Activated CD4-positive, alpha-beta T cell treated with anti-CD3 and anti-CD28 coated beads, Interleukin-2, Interleukin-6, amounts not matched to agents 100 ng/mL and 50 ng/mL, durations not matched to agents 16 hours and 8 hours (primary cell): ENCODE measurements around the gene BSND.

Experiments
- DNase-seq: peaks from one replicate; pipeline ENCODE4 v3.0.0-alpha.2; 2020

The BSND gene

GRCh38 chr1:54994355-54994990 lies 4.3 kb upstream of the BSND start:
- no peak for DNase-seq

- DNase-seq, result no peak
Observed at GRCh38 chr1:54995013-54995760, 3.5 kb upstream of the BSND start.

DNA sequence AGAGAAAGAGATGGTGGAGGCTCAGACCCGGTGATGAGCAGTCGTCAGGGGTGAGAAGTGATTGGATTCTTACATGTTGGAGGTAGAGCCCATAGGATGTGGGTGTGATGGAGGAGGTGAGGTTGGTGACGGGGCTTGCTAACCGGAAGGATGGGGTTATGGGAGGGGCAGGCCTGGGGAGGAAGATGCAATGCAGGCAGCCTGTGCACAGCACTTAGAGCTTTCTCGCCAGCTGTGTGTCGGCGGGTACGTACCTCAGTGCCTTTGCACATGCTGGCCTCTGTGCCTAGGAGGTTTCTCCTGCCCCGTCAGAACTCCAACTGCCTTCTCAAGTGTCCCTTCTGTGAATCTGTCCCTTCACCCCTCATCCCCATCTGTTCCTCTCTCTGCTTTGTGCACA lies 2.9 kb upstream of the BSND start:
- peak; percentile 71 for DNase-seq

- peak; percentile 92 for DNase-seq
Observed at GRCh38 chr1:54996359-54996868, 2.3 kb upstream of the BSND start.

- DNase-seq, result no peak
Observed at GRCh38 chr1:54996869-54997710, 1.6 kb upstream of the BSND start.

- no peak for DNase-seq
Observed at GRCh38 chr1:54997711-54997986, 1.1 kb upstream of the BSND start.

DNA sequence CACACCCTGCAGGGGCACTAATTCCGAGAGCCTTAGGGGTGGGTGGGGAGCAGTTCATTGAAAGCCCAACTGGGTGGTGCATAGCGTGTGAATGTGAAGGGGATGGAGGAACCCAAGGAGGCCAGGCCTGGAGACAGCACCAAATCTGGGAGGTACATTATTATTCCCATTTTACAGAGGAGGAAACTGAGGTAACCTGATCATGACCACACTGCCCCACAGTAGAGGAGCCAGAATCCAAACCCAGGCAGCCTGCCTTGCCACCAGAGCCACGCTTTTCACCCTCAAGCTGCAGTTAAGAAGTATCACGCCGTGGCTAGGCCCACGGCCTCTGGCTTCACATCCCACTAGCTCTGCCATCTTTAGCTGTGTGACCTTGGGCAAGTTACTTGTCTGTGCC lies 633 bp upstream of the BSND start:
- no peak for DNase-seq

DNA sequence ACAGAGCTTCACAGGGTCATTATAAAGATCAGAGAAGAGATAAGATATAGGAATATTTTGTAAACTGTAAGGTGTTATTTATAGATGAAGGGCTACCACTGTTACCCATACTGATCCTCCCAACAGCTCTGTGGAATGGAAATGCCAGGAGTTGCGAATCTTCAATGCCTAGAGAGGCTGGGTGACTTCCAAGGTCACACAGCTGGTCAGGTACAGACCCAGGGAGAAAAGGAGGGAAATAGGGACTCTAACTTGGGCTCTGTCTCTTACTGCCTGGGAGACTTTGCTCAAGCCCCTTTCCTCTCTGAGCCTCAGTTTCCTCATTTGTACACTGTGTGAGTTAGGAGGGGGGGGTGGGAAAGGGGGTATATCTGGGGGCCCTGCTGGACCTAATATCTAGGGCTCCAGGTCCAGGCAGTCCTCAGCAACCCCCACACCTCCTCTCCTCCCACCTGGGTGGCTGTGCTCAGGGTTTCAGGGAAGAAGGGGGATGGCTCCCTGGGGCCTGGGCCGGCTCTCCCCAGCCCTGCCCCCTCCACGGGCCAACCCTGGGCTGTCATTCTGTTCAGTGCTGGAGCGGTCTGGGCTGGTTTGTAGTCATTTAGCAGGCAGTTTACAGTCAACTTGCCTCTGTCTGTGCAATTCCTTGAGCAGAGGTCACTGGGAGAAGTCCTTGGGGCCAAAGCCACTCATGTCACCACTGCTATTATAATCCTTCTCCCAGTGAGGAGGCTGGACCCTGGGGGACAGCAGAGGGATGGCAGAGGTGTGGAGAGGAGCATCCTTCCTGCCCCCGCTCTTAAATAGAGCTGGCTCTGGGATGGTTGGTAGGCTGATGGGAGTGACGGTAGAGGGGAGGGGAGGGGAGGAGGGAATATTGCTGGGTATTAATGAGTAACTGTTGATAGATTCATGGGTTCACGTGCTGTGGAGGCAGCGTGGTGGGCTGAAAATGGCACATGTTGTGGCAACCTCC lies 1.7 kb downstream of the BSND start:
- no peak for DNase-seq

- DNase-seq, result no peak
Observed at GRCh38 chr1:55001311-55001710, 2.6 kb downstream of the BSND start.

DNA sequence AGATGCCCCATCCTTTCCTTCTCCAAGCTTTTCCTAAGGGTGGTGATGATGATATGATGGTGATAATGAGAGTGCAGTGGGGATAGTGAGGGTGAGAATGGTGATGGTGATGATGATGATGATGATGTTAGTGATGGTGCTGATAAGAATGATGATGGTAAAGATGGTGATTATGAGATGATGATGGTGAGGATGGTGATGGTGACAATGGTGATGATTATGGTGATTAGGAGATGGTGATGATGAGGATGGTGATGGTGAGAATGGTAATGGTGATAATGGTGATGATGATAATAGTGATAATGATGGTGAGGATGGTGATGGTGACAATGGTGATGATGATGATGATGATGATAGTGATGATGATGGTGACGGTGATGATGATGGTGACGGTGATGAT lies 4.0 kb downstream of the BSND start:
- DNase-seq, result no peak

DNA sequence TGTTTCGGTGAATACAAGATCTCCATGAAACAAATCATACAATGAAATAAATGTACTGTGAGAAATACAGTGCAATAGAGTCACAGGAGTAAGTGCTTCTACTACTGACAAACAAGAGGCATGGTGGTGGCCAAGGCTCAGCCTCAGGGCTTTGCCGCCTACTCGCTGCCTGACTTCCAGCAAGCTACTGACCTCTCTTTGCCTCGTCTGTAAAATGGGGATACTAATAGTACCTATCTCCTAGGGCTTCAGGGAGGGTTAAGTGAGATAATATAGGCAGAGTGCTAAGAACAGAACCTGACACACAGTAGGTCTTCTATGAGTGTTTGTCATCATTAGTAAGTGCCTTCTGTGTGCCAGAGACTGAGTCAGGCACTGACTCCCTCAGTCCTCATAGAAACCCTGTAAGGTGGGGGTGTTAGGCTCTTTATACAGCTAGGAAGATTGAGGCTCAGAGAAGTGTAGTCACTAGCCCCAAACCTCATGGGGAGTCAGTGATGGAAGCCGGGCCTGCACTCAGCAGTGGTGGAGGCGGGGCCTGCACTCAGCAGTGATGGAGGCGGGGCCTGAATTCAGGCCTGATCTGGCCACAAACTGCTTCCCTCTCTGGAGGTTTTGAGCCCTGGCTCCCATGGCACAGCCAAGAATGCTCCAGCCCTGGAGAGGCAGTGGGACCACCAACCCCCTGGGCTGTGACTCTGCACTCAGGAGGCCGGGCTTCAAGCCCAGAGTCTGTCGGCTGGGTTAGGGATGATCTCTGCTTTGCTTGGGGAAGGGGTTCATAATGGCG lies 6.8 kb downstream of the BSND start:
- no peak for DNase-seq

DNA sequence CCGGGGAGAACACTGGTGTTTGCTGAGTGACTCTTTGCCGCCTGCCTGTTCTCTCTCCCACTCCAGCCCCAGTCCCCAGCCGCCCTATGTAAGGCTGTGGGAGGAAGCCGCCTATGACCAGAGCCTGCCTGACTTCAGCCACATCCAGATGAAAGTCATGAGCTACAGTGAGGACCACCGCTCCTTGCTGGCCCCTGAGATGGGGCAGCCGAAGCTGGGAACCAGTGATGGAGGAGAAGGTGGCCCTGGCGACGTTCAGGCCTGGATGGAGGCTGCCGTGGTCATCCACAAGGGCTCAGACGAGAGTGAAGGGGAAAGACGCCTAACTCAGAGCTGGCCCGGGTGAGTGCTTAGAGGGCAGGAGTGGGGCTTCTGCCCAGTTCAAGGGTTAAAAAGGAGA lies 8.2 kb downstream of the BSND start:
- no peak for DNase-seq

- DNase-seq, result no peak
Observed at GRCh38 chr1:55007625-55008024, 8.9 kb downstream of the BSND start.

DNA sequence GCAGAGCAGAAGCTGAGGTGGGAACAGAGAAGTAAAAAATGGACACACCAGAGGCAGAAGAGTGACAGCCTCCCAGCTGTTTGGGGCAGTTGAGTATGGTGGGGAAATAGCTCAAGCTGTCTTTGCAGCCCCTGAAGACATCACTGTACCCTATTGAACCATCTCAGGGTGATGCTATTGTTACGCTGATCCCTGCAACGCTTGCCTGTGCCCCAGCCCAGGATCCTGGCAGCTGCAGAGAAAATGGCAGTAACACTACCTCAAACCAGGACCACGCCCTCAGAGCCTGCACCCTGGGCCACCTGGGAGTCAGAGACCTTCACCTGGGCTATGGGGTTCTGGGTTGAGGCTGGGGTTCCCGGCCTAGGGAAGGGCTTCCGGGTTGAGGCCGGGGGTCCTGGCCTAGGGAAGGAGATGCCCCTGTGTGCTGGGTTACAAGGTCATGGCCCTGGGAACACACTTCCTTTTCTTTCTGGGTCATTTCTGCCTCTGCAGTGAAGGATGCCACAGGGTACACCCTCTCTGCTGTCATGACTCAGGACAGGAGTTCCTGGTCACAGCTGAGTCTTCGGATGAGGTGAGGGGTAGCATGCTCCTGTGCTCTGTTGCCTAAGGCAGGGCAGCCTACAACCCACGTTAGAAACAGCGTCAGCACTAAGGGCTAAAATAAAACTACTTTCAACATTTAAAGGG lies 11.6 kb downstream of the BSND start:
- no peak for DNase-seq

DNA sequence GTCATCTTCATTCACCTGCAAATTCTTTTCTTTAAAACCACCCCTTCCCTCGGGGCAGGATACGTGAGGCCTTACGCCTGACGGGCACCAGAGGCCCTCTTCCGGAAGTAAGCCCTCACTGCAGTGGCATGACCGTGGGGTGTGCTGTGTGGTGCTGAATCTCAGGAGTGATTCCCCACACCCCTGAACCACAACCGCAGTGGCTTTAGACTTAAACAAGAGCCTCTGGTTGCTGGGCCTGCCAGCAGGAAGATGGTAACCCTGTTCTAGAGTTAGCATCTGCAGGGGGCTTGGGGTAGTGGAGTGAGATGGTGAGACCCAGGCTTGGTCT lies 12.1 kb downstream of the BSND start:
- DNase-seq, result no peak

- no peak for DNase-seq
Observed at GRCh38 chr1:55012661-55013060, 13.9 kb downstream of the BSND start.

DNA sequence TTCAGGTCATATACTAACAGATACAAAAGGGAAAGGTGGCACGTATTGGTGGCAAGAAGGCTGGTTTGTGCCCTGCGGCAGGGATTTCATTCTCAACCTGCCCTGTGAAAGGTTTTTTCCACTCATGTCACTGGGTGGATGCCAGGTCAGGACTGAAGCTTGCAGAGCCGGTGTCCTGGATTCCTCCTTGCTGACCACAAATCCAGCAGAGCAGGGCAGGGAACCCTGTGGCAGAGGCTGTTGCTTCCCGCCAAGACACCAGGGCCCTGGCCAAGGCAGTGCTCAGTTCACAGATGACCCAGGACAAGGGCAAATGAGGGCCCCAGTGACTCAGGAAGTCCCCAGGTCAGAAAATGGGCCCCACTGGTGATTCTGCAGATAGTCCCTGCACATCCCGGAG lies 16.4 kb downstream of the BSND start:
- DNase-seq, result no peak

DNA sequence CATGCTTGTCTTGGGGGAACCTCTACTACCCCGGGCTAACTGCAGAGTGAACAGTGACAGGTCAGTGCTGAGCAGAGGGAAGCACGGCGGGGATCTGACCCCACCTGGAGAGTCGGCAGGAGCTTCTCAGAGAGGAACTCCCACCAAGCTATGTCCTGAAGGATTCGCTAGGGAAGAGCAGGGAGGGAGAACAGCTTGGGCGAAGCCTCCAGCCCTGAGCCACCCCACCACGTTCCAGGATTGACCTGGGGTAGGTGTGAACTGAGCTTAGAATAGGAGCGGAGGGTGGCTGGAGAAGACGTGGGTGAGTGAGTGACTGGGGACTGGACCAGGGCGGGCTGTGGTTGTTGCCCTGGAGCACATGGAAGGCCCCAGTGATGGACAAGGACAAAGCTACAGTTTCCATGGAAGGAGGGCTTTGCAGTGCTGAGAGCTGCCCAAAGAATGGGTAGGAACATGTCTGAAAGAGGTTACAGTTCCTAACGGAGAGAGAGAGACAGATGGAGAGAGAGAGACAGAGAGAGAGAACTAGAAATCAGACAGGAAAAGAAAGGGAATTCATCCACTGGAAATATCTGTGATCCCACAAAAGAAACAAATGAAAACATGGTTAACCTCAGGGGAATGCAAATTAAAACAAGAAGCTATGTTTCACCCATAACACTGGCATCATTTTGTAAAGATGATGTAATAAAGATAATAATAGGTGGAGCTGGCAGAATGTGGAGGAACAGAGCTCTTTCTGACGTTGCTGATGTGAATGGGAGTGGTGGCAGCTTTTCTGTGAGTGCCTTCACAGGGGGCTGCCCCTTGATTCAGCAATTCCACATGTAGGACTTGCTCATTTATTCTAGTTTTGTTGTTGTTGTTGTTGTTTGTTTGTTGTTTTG lies 17.2 kb downstream of the BSND start:
- no peak for DNase-seq

DNA sequence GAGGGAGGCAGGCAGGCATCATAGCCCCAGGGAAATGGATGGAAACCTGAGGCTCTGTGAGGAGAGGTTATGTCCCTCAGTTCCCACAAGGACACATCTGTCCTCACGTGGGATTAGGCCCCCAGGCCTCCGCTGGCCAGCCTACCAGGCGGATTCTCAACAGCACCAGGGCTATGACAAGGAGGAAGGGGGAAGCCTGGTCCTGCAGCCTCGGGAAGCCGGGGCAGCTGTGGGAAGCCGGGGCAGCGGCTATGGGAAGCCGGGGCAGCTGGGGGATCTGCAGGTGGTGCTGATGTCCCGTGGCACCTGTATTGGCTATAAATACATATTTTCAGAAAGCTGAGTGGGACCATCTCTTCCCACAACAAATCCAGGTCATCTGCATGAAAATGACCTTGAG lies 19.7 kb downstream of the BSND start:
- DNase-seq, result no peak

DNA sequence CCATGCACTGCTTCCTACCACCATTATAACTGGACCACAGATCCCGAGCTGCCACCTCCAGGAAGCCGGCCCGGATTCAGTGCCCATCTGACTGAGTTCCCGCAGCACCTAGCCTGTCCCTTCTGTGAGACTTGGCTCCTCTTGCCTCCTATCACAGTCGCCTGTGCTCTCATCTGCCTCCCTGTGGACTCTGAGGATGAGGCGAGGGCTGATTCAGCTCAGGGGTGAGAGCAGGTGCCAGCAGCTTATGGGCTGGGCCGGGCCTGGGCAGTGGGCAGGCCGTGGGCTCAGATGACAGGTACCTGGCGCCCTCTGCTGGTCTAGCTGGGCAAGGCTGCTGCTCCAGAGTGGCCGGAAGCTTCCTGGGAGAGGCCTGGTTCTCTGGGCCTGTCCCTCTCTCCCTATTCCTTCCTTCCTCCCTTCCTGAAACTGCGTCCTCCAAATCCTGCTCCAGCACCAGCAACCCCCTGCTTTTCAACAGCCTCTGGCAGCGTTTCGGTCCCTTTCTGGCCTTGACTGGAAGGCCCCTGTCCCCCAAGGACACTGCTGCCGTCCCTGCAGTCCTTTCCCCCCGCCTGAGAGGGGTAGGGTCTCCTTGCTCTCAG lies 23.3 kb downstream of the BSND start:
- DNase-seq, result peak; percentile 81
